GM10248 (cell line): ENCODE measurements around the gene TPSG1.

Experiments
- CTCF ChIA-PET: fragments of 300-600 bp; sonication (Branson Sonifier 250); formaldehyde crosslinking; extraction: SDS; loops from one replicate; lab custom pipeline; 2021; ENCODE audit warnings: antibody characterized with exemption; lab: Yijun Ruan, JAX
- POLR2A ChIA-PET: fragments of 350-650 bp; sonication (Branson Sonifier 250); formaldehyde crosslinking; extraction: SDS; loops from one replicate; lab custom pipeline; 2020; ENCODE audit warnings: antibody characterized with exemption; lab: Yijun Ruan, JAX
- DNase-seq: peaks from one replicate; pipeline ENCODE4 v3.0.0; 2012; ENCODE audit errors: extremely low spot score
- TF ChIP-seq, protein P1 (sequence below): IDR thresholded peaks from 2 replicates; pipeline ENCODE4 v1.5.1; 2012; ENCODE audit warnings: mild to moderate bottlenecking, low read depth; ENCODE audit errors: extremely low read depth, missing control alignments, control extremely low read depth

Gene TPSG1

DNA sequence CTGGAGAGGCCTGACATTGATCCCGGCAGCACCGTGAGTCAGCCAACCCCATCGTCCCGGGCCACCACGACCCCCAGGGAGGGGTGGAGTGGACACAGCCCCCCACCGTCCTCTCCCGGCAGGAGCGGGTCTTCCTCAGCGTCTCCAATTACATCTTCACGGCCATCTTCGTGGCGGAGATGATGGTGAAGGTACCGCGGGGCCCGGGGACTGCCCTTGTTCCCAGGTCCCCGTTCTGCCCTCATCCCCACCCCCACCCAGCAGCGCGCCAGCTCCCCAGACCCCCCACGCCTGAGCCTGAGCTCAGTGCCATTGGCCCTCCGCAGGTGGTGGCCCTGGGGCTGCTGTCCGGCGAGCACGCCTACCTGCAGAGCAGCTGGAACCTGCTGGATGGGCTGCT lies 14.6 kb downstream of the TPSG1 start:
- TF ChIP-seq, protein P1, sequence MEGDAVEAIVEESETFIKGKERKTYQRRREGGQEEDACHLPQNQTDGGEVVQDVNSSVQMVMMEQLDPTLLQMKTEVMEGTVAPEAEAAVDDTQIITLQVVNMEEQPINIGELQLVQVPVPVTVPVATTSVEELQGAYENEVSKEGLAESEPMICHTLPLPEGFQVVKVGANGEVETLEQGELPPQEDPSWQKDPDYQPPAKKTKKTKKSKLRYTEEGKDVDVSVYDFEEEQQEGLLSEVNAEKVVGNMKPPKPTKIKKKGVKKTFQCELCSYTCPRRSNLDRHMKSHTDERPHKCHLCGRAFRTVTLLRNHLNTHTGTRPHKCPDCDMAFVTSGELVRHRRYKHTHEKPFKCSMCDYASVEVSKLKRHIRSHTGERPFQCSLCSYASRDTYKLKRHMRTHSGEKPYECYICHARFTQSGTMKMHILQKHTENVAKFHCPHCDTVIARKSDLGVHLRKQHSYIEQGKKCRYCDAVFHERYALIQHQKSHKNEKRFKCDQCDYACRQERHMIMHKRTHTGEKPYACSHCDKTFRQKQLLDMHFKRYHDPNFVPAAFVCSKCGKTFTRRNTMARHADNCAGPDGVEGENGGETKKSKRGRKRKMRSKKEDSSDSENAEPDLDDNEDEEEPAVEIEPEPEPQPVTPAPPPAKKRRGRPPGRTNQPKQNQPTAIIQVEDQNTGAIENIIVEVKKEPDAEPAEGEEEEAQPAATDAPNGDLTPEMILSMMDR: no peak
- CTCF ChIA-PET: no interaction called here
- no peak for DNase-seq
- POLR2A ChIA-PET: no interaction called here

DNA sequence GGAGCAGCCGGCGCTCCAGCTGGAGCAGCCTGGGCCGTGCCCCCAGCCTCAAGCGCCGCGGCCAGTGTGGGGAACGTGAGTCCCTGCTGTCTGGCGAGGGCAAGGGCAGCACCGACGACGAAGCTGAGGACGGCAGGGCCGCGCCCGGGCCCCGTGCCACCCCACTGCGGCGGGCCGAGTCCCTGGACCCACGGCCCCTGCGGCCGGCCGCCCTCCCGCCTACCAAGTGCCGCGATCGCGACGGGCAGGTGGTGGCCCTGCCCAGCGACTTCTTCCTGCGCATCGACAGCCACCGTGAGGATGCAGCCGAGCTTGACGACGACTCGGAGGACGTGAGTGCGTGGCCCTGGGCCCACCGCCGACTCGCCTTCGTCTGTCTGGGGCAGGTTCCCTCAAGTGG lies 16.0 kb downstream of the TPSG1 start:
- ChIA-PET POLR2A (no interaction called here), CTCF (no interaction called here)
- TF ChIP-seq, protein P1: no peak
- no peak for DNase-seq

DNA sequence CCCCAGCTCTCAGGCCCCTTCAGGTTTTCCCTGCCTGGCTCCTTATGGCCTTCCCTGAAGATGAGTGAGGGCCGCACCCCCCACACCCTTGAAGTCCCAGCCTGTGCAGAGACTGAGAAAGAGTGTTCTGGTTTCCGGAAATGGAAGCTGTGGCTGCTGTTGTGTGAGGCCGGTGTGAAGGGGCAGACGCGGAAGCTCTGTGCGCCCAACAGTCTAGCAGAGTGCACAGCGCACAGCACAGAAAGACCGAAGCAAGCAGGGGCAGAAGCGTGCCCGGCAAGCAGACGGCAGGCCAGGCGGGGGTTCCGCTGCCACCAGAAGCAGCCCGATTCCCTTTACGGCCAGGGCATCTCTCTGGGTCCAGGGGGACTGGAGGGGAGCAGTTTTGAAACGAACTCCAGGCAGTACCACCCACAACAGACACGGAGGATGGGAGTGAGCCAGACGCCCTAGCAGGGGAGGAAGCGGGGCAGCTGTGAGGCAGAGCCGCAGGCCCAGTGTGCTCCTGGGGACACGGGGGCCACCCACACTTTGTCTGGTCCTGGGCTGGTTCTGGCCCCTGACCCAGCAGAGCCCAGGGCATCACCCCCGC lies 16.7 kb downstream of the TPSG1 start:
- ChIA-PET CTCF (no interaction called here), POLR2A (no interaction called here)
- no peak for DNase-seq
- TF ChIP-seq, protein P1: no peak

DNA sequence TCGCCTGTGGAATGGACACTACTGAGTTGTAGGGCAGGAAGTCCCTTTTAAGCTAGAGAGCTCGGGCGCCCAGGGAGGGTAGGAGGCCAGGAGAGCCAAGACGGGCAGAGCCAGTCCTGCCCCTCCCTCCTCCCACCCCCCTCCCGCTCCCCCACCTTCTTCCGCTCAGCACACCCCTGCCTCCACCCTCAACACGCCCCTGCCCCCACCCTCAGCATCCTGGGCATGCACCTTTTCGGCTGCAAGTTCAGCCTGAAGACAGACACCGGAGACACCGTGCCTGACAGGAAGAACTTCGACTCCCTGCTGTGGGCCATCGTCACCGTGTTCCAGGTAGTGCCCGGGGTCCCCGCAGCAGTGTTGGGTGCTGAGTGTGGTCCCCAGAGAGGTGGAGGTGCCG lies 18.3 kb downstream of the TPSG1 start:
- TF ChIP-seq, protein P1: no peak
- DNase-seq: no peak
- ChIA-PET POLR2A (no interaction called here), CTCF (no interaction called here)

DNA sequence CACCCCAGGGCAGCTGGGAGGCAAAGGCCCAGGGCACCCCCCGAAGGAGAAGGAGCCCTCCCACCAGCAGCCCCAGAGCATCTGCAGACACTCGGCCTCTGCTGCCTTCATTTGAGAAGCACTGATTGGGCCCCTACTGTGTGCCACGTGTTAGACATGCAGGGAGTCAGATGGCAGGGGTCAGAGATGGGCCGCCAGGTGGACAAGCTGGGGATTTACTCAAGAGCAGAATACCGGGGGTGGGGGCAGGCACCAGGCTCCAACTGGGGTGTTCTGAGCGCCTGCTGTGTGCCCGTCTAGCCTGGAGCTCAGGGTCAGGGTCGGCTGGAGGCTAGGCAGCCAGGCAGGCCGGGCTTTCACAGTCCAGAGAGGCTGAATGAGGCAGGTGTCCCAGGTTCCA lies 18.7 kb downstream of the TPSG1 start:
- no peak for DNase-seq
- TF ChIP-seq, protein P1: no peak
- ChIA-PET CTCF (no interaction called here), POLR2A (no interaction called here)

DNA sequence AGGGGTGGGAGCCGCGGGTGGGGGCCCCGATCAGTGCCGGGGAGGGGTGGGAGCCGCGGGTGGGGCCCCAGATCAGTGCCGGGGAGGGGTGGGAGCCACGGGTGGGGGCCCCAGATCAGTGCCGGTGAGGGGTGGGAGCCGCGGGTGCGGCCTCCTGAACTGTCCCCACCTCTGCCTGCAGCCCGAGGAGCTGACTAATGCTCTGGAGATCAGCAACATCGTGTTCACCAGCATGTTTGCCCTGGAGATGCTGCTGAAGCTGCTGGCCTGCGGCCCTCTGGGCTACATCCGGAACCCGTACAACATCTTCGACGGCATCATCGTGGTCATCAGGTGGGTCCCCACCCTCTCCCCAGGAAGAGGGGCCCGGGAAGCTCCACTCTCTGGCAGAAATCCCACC lies 20.1 kb downstream of the TPSG1 start:
- DNase-seq: no peak
- ChIA-PET CTCF (interaction anchor here (1.3 kb wide), 1 partner anchor 18 kb away, joined by 3 read pairs; no protein-coding TSS in a partner anchor), POLR2A (no interaction called here)
- TF ChIP-seq, protein P1: no peak

DNA sequence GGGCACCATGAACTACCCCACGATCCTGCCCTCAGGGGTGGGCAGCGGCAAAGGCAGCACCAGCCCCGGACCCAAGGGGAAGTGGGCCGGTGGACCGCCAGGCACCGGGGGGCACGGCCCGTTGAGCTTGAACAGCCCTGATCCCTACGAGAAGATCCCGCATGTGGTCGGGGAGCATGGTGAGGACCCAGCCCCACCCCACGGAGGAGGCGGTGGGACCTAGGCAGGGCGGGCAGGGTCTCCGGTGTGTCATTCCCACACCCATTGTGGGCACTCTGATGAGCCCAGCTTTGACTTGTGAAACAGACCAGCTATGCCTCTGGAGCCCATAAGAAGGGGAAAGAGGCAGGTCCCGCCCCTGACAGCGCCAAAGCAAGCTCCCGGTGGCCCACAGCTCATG lies 22.8 kb downstream of the TPSG1 start:
- TF ChIP-seq, protein P1: no peak
- DNase-seq: no peak
- CTCF ChIA-PET: no interaction called here
- POLR2A ChIA-PET: no interaction called here
